HG02763 (cell line): ENCODE measurements around the gene TCP11X1.
"Not testable (repeated sequence)": the region's sequence is repeated elsewhere in the genome, so short reads cannot be mapped to it uniquely, and the experiment has no call there.

Experiments used
- ATAC-seq: cut with Tn5 transposase; IDR thresholded peaks from one replicate; pipeline ENCODE4 v1.9.1; 2021; ENCODE audit warnings: mild to moderate bottlenecking, moderate library complexity; ENCODE audit not compliant: unreplicated experiment

TCP11X1 gene

DNA sequence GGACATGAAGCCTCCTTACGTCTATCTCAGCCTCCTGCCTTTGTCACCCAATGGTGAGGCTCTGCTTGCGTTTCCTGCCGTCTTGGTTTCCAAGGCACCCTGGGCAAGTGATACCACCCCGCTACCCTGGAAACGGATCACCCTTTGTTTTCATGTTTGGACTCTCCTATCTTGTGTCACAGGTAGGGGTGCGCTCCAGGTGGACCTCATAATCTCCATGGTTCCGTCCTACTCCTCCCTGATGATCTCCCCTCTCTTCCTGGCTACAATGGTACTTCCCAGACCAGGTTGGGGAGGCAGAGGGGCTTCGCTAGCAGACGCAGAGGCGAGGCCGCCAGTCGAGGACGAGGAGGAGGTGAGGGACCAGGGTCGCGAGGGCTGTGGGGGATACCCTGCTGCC, at the start of gene TCP11X1:
Gene TCP11X1 (plus strand): TSS at position 316 of the 400 bp plus-strand sequence.
- not testable (repeated sequence) for ATAC-seq

DNA sequence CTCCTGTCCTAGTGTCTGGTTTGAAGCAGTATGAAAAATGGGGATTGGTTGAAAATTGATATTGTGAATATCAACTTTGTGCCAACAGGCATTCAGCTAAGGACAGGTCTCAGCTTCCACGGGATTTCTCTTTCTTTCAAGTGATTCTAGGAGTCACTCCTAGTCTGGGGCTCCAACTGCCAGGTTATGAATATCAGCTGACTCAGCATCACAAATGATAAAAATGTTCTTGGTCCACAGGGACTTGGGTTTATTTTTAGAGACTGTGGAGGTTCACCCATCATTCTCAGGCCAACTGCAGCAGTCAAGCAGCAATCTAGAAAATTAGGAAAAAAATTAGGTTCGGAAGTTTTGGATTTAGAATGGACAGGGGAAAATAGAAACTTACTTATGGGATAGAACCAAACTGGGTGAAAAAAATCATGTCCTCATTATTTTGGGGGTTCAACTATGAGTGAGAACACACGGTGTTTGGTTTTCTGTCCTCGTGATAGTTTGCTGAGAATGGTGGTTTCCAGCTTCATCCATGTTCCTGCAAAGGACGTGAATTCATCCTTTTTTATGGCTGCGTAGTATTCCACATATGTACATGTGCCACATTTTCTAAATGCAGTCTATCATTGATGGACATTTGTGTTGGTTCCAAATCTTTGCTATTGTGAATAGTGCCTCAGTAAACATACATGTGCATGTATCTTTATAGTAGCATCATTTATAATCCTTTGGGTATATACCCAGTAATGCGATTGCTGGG, 29.0 kb upstream of the TCP11X1 start:
- ATAC-seq, result no peak

DNA sequence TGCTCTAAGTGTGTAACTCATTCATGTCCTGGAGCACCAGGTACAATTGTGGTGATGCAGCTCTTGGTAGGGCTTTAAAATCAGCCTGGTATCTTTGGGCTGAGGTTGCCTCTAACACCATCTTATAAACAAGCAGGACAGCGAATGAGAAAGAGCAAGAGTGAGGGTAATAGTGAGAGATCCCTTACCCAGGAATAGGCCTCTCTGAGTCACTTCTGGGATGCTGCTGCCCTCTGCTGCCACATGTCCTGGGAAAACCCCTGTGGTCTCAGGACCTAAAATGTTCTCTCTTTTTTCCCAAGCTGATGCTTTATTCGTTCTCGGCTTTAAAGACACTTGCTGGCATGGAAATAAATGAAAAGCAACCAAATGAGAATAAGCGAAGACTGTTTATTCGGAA, 7.2 kb upstream of the TCP11X1 start:
- ATAC-seq, result not testable (repeated sequence)

DNA sequence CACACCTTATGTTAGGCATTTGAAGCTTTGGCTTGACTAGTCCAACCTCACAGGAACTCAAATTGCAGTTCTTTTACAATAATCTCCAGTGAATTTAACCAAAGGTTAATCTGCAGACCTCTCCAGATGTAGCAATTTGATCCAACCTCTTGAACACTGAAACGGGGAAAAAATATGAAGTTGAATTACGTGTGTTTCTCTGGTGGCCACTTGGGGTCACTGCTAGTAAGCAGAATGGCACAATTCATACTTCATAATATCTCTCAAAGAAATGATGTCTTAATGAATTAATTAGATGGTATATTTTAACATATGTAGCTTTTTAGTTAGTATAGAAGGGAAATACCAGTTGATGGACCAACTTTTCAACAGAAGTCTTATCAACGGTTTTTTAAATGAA, 1.4 kb downstream of the TCP11X1 start:
- not testable (repeated sequence) for ATAC-seq

DNA sequence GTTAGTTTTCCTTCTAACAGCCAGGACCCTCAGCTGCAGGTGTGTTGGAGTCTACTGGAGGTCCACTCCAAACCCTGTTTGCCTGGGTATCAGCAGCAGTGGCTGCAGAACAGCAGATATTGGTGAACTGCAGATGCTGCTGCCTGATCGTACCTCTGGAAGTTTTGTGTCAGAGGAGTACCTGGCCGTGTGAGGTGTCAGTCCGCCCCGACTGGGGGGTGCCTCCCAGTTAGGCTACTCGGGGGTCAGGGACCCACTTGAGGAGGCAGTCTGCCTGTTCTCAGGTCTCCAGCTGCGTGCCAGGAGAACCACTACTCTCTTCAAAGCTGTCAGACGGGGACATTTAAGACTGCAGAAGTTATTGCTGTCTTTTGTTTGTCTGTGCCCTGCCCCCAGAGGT, 20.6 kb downstream of the TCP11X1 start:
- ATAC-seq, result not testable (repeated sequence)

DNA sequence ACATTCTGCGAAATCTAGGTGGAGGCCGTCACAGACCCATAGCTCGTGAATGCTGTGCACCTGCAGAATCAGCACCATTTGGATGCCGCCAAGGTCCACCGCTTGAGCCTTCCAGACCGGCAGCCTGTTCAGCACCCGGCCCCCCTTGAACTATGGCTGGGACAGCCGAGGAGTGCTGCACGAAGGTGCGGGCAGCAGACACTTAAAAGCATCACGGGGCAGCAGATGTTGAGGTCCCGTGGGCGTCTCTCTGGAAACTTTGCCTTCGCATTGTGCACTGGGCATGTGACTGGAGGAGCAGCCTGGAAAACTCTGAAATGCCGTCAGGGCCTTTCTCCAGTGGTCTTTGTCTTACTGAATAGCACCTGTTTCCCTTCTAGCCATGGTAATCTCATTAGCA, 25.2 kb downstream of the TCP11X1 start:
- ATAC-seq, result not testable (repeated sequence)

DNA sequence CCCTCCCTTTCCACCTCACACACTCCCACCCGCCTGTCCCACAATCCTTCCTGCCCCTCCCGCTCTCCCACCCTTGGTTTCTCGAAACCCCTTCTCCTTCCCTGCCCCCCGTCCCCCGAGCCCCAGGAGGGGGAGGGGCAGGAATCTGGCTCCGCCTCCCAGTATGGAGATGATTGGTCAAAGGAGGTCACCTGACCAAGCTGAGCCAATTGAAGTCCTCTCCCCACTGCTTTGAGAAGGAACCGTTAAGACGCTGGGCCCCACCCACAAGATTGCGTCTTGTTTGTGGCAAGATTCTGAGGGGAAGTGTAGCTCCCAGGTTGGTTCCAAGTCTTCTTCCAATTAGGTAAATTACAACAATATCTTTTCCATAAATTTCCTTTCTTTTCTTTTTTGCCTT, 31.8 kb downstream of the TCP11X1 start, which contains the start of gene NXF2:
Gene NXF2 (plus strand): TSS at position 275 of the 400 bp plus-strand sequence. CDS start 59,912 bp downstream, outside the sequence.
- ATAC-seq, result not testable (repeated sequence)

DNA sequence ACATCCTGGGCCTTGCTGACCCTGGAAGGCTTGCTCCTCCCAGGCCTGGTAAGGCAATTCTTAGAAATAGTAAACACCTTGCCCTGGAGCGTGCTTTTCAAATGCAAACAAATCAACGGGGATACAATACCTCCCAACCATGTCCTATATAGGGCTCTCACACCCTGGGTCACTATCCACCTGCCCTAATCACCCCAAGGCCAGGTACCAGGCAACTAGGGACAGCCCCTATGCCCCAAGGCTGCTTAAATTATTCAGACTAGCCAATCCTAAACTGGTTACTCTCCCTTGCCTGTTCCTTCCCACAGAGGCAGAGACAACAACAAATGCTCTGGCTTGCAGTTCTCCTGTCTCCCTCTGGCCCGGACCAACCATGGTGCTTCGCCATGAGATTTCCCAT, 57.1 kb downstream of the TCP11X1 start:
- not testable (repeated sequence) for ATAC-seq
